ENCODE results near the gene GRK5.
A peak's percentile ranks its signal among the peaks of the same experiment; 100 is the strongest.

The GRK5 gene

DNA sequence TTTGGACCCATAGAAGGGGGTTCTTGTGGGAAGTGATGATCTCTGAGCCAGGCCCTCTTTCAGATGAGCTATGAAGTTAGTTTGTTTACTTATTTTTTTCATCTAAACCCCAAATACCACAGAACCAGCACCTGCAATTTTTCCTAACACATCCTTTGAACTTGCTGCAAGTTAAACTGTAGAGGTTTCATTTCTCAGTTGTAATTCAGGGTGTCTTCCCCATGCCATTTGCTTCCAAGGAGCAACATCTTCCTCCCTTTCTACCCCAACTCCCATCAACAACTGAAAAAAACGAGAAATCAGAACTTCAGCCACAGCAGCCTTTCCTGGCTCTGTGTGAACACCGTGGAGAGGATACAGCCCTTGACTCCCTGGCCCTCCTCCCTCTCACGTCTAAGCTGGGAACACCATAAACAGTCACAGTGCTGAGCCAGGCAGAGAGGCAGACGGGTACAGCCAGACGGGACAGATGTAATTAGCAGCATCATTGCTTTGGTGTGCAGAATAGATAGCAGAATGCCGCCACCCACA, 271.5 kb downstream of the GRK5 start:
- Histone ChIP-seq H3K9me3 (ENCODE audit: insufficient read depth, low read depth, low read length) (no peaks in the 10 kb centered on the region; the same call in 1 of the 2 replicates), H4K20me1 (ENCODE audit: insufficient read depth, low read length, poor library complexity, severe bottlenecking) (no peaks in the 10 kb centered on the region), H3K9me2 (replicated peaks; ENCODE audit: low read depth, low read length) (no peaks in the 10 kb centered on the region), H3K36me3 (ENCODE audit: insufficient read depth, low read length) (no peaks in the 10 kb centered on the region), H3K9ac (ENCODE audit: low read depth, low read length, poor library complexity, severe bottlenecking) (no peak overlapping the region), H3F3A (ENCODE audit: low read depth) (no peaks in the 10 kb centered on the region), H3K4me2 (ENCODE audit: low read depth, low read length, poor library complexity, severe bottlenecking) (peak overlapping the region; percentile 30), H3K4me3 (ENCODE audit: low read length, poor library complexity, severe bottlenecking) (no peak overlapping the region), H2AFZ (ENCODE audit: low read length) (no peak overlapping the region), H3K27me3 (ENCODE audit: insufficient read depth, low read length, poor library complexity, severe bottlenecking) (no peaks in the 10 kb centered on the region), H3K4me1 (ENCODE audit: insufficient read depth, low read length, poor library complexity, severe bottlenecking) (peaks cover 21% of the 10 kb centered on the region), H3K79me2 (ENCODE audit: insufficient read depth, low read length) (no peaks in the 10 kb centered on the region)
- TF ChIP-seq EZH2phosphoT487 (IDR thresholded peaks at IDR 0.05; ENCODE audit: borderline replicate concordance) = no peak
- TF ChIP-seq, protein P1, sequence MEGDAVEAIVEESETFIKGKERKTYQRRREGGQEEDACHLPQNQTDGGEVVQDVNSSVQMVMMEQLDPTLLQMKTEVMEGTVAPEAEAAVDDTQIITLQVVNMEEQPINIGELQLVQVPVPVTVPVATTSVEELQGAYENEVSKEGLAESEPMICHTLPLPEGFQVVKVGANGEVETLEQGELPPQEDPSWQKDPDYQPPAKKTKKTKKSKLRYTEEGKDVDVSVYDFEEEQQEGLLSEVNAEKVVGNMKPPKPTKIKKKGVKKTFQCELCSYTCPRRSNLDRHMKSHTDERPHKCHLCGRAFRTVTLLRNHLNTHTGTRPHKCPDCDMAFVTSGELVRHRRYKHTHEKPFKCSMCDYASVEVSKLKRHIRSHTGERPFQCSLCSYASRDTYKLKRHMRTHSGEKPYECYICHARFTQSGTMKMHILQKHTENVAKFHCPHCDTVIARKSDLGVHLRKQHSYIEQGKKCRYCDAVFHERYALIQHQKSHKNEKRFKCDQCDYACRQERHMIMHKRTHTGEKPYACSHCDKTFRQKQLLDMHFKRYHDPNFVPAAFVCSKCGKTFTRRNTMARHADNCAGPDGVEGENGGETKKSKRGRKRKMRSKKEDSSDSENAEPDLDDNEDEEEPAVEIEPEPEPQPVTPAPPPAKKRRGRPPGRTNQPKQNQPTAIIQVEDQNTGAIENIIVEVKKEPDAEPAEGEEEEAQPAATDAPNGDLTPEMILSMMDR (conservative IDR thresholded peaks at IDR 0.05; ENCODE audit: low read length) = no peak

DNA sequence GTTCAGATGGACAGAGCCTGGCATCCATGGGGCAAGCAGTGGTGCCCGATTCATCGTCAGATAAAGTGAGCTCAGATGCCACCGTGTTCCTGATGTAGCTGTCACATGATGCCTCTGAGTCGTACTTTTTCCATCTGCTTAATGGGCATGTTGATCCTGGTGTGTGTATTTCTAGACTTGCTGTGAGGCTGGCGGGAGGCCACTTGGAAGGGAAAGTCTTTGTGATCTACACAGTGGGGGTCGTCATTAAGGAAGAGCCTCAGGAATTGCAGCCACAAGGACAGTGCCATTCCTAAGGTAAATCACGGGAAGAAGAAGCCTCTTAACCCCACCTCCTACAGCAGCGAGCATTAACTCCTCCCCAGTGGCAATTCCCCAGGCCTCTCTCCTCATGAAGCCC, 272.2 kb downstream of the GRK5 start:
- Histone ChIP-seq H3K4me2 (ENCODE audit: low read depth, low read length, poor library complexity, severe bottlenecking) (no peak overlapping the region), H3K36me3 (ENCODE audit: insufficient read depth, low read length) (no peaks in the 10 kb centered on the region), H2AFZ (ENCODE audit: low read length) (no peak overlapping the region), H4K20me1 (ENCODE audit: insufficient read depth, low read length, poor library complexity, severe bottlenecking) (no peaks in the 10 kb centered on the region), H3K9me3 (ENCODE audit: insufficient read depth, low read depth, low read length) (no peaks in the 10 kb centered on the region), H3K27me3 (ENCODE audit: insufficient read depth, low read length, poor library complexity, severe bottlenecking) (no peaks in the 10 kb centered on the region), H3F3A (ENCODE audit: low read depth) (no peaks in the 10 kb centered on the region), H3K9me2 (replicated peaks; ENCODE audit: low read depth, low read length) (no peaks in the 10 kb centered on the region), H3K9ac (ENCODE audit: low read depth, low read length, poor library complexity, severe bottlenecking) (no peak overlapping the region), H3K4me1 (ENCODE audit: insufficient read depth, low read length, poor library complexity, severe bottlenecking) (peaks cover 21% of the 10 kb centered on the region), H3K4me3 (ENCODE audit: low read length, poor library complexity, severe bottlenecking) (no peak overlapping the region), H3K79me2 (ENCODE audit: insufficient read depth, low read length) (no peaks in the 10 kb centered on the region)
- TF ChIP-seq, protein P1 (conservative IDR thresholded peaks at IDR 0.05; ENCODE audit: low read length) = no peak
- no peak for TF ChIP-seq EZH2phosphoT487 (IDR thresholded peaks at IDR 0.05; ENCODE audit: borderline replicate concordance)

DNA sequence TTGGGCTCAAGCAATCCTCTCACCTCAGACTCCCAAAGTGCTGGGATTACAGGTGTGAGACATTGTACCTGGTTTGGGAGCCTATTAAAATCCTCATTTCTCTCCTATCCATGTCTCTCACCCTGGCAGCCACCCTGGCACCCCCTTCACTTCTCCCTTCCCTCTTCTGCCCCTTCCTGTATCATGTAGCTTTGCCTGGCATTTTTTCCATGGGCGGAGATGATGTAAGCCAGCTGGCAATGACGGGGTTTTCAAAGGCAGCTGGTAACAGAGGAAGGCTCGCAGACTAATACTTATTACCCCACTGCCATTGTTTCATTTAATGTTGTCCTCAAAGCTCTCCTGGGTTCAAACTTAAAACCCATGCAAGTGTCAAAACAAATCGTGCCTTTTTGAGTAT, 273.3 kb downstream of the GRK5 start:
- H3K27me3 ChIP-seq (ENCODE audit: insufficient read depth, low read length, poor library complexity, severe bottlenecking) = no peaks in the 10 kb centered on the region
- no peaks in the 10 kb centered on the region for H4K20me1 ChIP-seq (ENCODE audit: insufficient read depth, low read length, poor library complexity, severe bottlenecking)
- no peak overlapping the region for H3K4me3 ChIP-seq (ENCODE audit: low read length, poor library complexity, severe bottlenecking)
- peaks cover 21% of the 10 kb centered on the region for H3K4me1 ChIP-seq (ENCODE audit: insufficient read depth, low read length, poor library complexity, severe bottlenecking)
- no peaks in the 10 kb centered on the region for H3K36me3 ChIP-seq (ENCODE audit: insufficient read depth, low read length)
- no peak overlapping the region for H2AFZ ChIP-seq (ENCODE audit: low read length)
- no peaks in the 10 kb centered on the region for H3F3A ChIP-seq (ENCODE audit: low read depth)
- no peak overlapping the region for H3K9ac ChIP-seq (ENCODE audit: low read depth, low read length, poor library complexity, severe bottlenecking)
- H3K4me2 ChIP-seq (ENCODE audit: low read depth, low read length, poor library complexity, severe bottlenecking) = no peak overlapping the region
- no peaks in the 10 kb centered on the region for H3K79me2 ChIP-seq (ENCODE audit: insufficient read depth, low read length)
- TF ChIP-seq, protein P1 (conservative IDR thresholded peaks at IDR 0.05; ENCODE audit: low read length) = no peak
- TF ChIP-seq EZH2phosphoT487 (IDR thresholded peaks at IDR 0.05; ENCODE audit: borderline replicate concordance) = no peak
- no peaks in the 10 kb centered on the region for H3K9me3 ChIP-seq (ENCODE audit: insufficient read depth, low read depth, low read length)
- no peaks in the 10 kb centered on the region for H3K9me2 ChIP-seq (replicated peaks; ENCODE audit: low read depth, low read length)

All from Loucy (cell line).